Endodermal cell (in vitro differentiated cells): ENCODE measurements around the gene KRT6B. TPM values are rescaled to one million over a fixed set of nuclear protein-coding genes. Genes with fewer than 3 reads are reported as not detected.

Experiments used
- DNase-seq: peaks from one replicate; pipeline ENCODE4 v3.0.0-alpha.2; 2017
- H3K27ac ChIP-seq: 2 replicates; pipeline ENCODE4 v1.5.1; 2013; ENCODE audit warnings: mild to moderate bottlenecking, low read depth, low read length, moderate library complexity
- H3K27me3 ChIP-seq: 2 replicates; pipeline ENCODE4 v1.6.1; 2013; ENCODE audit warnings: mild to moderate bottlenecking, low read length, moderate library complexity; ENCODE audit not compliant: insufficient read depth, control insufficient read depth, poor library complexity, severe bottlenecking
- H3K36me3 ChIP-seq: 2 replicates; pipeline ENCODE4 v1.7.0; 2013; ENCODE audit warnings: mild to moderate bottlenecking, low read length, moderate library complexity; ENCODE audit not compliant: control insufficient read depth, insufficient read depth
- H3K4me1 ChIP-seq: one replicate; pipeline ENCODE4 v1.7.0; 2013; ENCODE audit warnings: low read length; ENCODE audit not compliant: control insufficient read depth, insufficient read depth
- H3K4me3 ChIP-seq: 2 replicates; pipeline ENCODE4 v1.5.1; 2013; ENCODE audit warnings: mild to moderate bottlenecking, low read length, moderate library complexity
- H3K9ac ChIP-seq: 2 replicates; pipeline ENCODE4 v1.6.1; 2013; ENCODE audit warnings: mild to moderate bottlenecking, low read length, moderate library complexity; ENCODE audit not compliant: poor library complexity, severe bottlenecking; ENCODE audit errors: extremely low read depth
- H3K9me3 ChIP-seq: 2 replicates; pipeline ENCODE4 v1.6.1; 2013; ENCODE audit warnings: mild to moderate bottlenecking, low read length, moderate library complexity; ENCODE audit not compliant: control insufficient read depth
- H3K27ac Mint-ChIP-seq: 2 replicates; pipeline ENCODE4 v1.8.0; 2020; ENCODE audit warnings: mixed read lengths
- H3K27me3 Mint-ChIP-seq: 2 replicates; pipeline ENCODE4 v1.8.0; 2021; ENCODE audit warnings: mild to moderate bottlenecking, mixed read lengths; ENCODE audit not compliant: insufficient read depth
- H3K36me3 Mint-ChIP-seq: 2 replicates; pipeline ENCODE4 v1.8.0; 2020; ENCODE audit warnings: low read depth, mixed read lengths
- H3K4me1 Mint-ChIP-seq: 2 replicates; pipeline ENCODE4 v1.8.0; 2020; ENCODE audit warnings: mixed read lengths
- H3K4me3 Mint-ChIP-seq: 2 replicates; pipeline ENCODE4 v1.8.0; 2020; ENCODE audit warnings: mild to moderate bottlenecking, moderate library complexity, mixed read lengths
- H3K9me3 Mint-ChIP-seq: 2 replicates; pipeline ENCODE4 v1.8.0; 2020; ENCODE audit warnings: mild to moderate bottlenecking, mixed read lengths
- CTCF ChIP-seq: fragments of 200-600 bp; sonication (generic); conservative IDR thresholded peaks from 2 replicates; pipeline ENCODE4 v1.5.0; 2021; ENCODE audit warnings: antibody characterized with exemption, mild to moderate bottlenecking
- WGBS, 2 experiments: methylation state at CpG; one replicate each; pipeline versions ENCODE4 v1.1.5 to v1.1.7; 2013; ENCODE audit warnings: missing lambda C conversion rate in 2 of 2, mixed read lengths in 1 of 2; ENCODE audit not compliant: insufficient coverage in 1 of 2, insufficient read length in 1 of 2; 5-methylcytosine and 5-hydroxymethylcytosine counted together
- total RNA-seq, 2 donors: library from RNA; stranded (reverse); fragmentation: NEBNext Ultra II Directional in 1 of 2; extraction: Animal tissue kit (Norgen Biotek cat#: 25700) in 1 of 2; gene quantifications; 2 replicates in 1 of 2; 3 replicates in 1 of 2; pipeline ENCODE4 v1.2.1, GENCODE V29; 2021

Gene KRT6B
- total RNA-seq, 2 donors from 2014 or later = not detected

GRCh38 chr12:52419656-52420055 lies 32.3 kb downstream of the KRT6B start:
- H3K36me3 Mint-ChIP-seq = no peaks in the 10 kb centered on the region
- no peak overlapping the region for H3K27ac Mint-ChIP-seq
- no peaks in the 10 kb centered on the region for H3K4me1 ChIP-seq
- H3K9me3 Mint-ChIP-seq = no peaks in the 10 kb centered on the region
- no peaks in the 10 kb centered on the region for H3K27me3 ChIP-seq
- no peak overlapping the region for H3K4me3 ChIP-seq
- H3K36me3 ChIP-seq = no peaks in the 10 kb centered on the region
- no peak overlapping the region for H3K4me3 Mint-ChIP-seq
- H3K27me3 Mint-ChIP-seq = no peaks in the 10 kb centered on the region
- WGBS, 2 experiments = 94% methylated on average over 1 of the region's 1 CpG; no CpG with 5 or more reads in 1 of the 2 experiments
- no peak for TF ChIP-seq CTCF
- DNase-seq = no peak
- no peaks in the 10 kb centered on the region for H3K4me1 Mint-ChIP-seq
- no peaks in the 10 kb centered on the region for H3K9me3 ChIP-seq
- H3K9ac ChIP-seq = no peak overlapping the region
- H3K27ac ChIP-seq = no peak overlapping the region

GRCh38 chr12:52418576-52419110 lies 33.3 kb downstream of the KRT6B start:
- H3K4me1 ChIP-seq = no peaks in the 10 kb centered on the region
- H3K4me3 ChIP-seq = no peak overlapping the region
- TF ChIP-seq CTCF = no peak
- H3K27ac ChIP-seq = no peak overlapping the region
- Mint-ChIP-seq H3K4me1 (no peaks in the 10 kb centered on the region), H3K36me3 (no peaks in the 10 kb centered on the region), H3K4me3 (no peak overlapping the region), H3K27me3 (no peaks in the 10 kb centered on the region), H3K27ac (no peak overlapping the region), H3K9me3 (no peaks in the 10 kb centered on the region)
- 83 to 92% methylated on average over 4 of the region's 4 CpGs for WGBS, 2 experiments
- no peak overlapping the region for H3K9ac ChIP-seq
- no peaks in the 10 kb centered on the region for H3K36me3 ChIP-seq
- no peaks in the 10 kb centered on the region for H3K9me3 ChIP-seq
- no peaks in the 10 kb centered on the region for H3K27me3 ChIP-seq
- DNase-seq = no peak

DNA sequence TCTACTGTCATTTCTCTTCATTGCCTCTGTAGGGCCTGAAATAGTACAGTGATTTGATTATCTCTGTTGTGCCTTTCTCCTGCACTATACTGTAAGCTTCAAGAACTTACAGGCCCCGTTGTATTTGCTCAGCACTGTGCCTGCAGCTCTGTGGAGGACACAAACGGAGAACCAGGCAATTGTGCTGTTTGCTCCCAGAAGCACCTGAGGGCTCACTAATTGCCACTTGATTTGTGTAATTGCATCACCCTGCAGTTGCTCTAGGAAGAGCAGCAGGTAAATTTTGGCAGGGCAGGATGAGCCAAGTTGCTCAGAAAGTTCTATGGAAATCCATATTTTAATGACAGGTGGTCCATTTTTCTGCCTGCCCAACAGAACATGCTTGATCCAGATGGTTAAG lies 34.2 kb downstream of the KRT6B start:
- no peaks in the 10 kb centered on the region for H3K36me3 ChIP-seq
- no peaks in the 10 kb centered on the region for H3K36me3 Mint-ChIP-seq
- H3K4me3 Mint-ChIP-seq = no peak overlapping the region
- H3K4me3 ChIP-seq = no peak overlapping the region
- H3K4me1 Mint-ChIP-seq = peaks cover 1% of the 10 kb centered on the region
- WGBS, 2 experiments = 78 to 92% methylated on average over 2 of the region's 2 CpGs
- no peak for TF ChIP-seq CTCF
- H3K27ac ChIP-seq = no peak overlapping the region
- H3K9me3 Mint-ChIP-seq = no peaks in the 10 kb centered on the region
- H3K9me3 ChIP-seq = no peaks in the 10 kb centered on the region
- no peak overlapping the region for H3K27ac Mint-ChIP-seq
- peaks cover under 1% of the 10 kb centered on the region for H3K27me3 Mint-ChIP-seq
- no peaks in the 10 kb centered on the region for H3K27me3 ChIP-seq
- DNase-seq = no peak
- H3K4me1 ChIP-seq = no peaks in the 10 kb centered on the region
- no peak overlapping the region for H3K9ac ChIP-seq
